GM18499 (cell line): Measurements from ENCODE around the gene ITPKA.

Experiments used
- ATAC-seq: cut with Tn5 transposase; IDR thresholded peaks from one replicate; pipeline ENCODE4 v1.9.1; 2021; ENCODE audit warnings: moderate number of reproducible peaks; ENCODE audit not compliant: insufficient read depth, unreplicated experiment

ITPKA gene

GRCh38 chr15:41507820-41508290, 14.2 kb downstream of the ITPKA start:
- ATAC-seq: no peak

- no peak for ATAC-seq
Measured at GRCh38 chr15:41510728-41511127, 17.1 kb downstream of the ITPKA start.

- ATAC-seq: no peak
Measured at GRCh38 chr15:41511331-41511898, 17.7 kb downstream of the ITPKA start.

GRCh38 chr15:41511899-41512369, 18.3 kb downstream of the ITPKA start:
- ATAC-seq: no peak

GRCh38 chr15:41512512-41512939, 18.9 kb downstream of the ITPKA start:
- no peak for ATAC-seq

- ATAC-seq: no peak
Measured at GRCh38 chr15:41512940-41513505, 19.3 kb downstream of the ITPKA start.

GRCh38 chr15:41513506-41514227, 20.0 kb downstream of the ITPKA start, which contains the start of gene LTK:
Gene LTK (minus strand): TSS chr15:41513827. CDS start chr15:41513709, 118 bp downstream.
- no peak for ATAC-seq

GRCh38 chr15:41517895-41518449, 24.3 kb downstream of the ITPKA start:
- ATAC-seq: no peak

GRCh38 chr15:41520636-41521035, 27.0 kb downstream of the ITPKA start:
- no peak for ATAC-seq

- ATAC-seq: no peak
Measured at GRCh38 chr15:41521614-41522013, 27.9 kb downstream of the ITPKA start.

GRCh38 chr15:41523097-41523496, 29.4 kb downstream of the ITPKA start:
- no peak for ATAC-seq

- no peak for ATAC-seq
Measured at GRCh38 chr15:41530363-41530956, 36.8 kb downstream of the ITPKA start.

GRCh38 chr15:41535544-41535943, 41.9 kb downstream of the ITPKA start:
- no peak for ATAC-seq

GRCh38 chr15:41536866-41537265, 43.2 kb downstream of the ITPKA start:
- no peak for ATAC-seq

GRCh38 chr15:41543521-41543870, 49.8 kb downstream of the ITPKA start:
- ATAC-seq: no peak

GRCh38 chr15:41544650-41545015, 51.0 kb downstream of the ITPKA start:
- no peak for ATAC-seq

- ATAC-seq: no peak
Measured at GRCh38 chr15:41545218-41545617, 51.5 kb downstream of the ITPKA start.

GRCh38 chr15:41546851-41547786, 53.4 kb downstream of the ITPKA start:
- ATAC-seq: no peak

GRCh38 chr15:41550066-41550775, 56.5 kb downstream of the ITPKA start:
- ATAC-seq: no peak
